Spleen (tissue), 7 donors: ENCODE data around the gene IKZF4.

Experiments used
- POLR2AphosphoS5 ChIP-seq, 3 donors: sonication (generic); formaldehyde crosslinking; IDR thresholded peaks; one replicate each; pipeline ENCODE4 v1.5.1; 2017; ENCODE audit warnings: antibody characterized with exemption in 3 of 3
- TF ChIP-seq, protein P1 (sequence below), 11 experiments: fragments of 200-600 bp in 7 of 11; fragments of 450-650 bp in 4 of 11; sonication (generic) in 4 of 11; IDR thresholded peaks in 8 of 11; conservative IDR thresholded peaks in 3 of 11; 1 replicate in 7 of 11; 2 replicates in 4 of 11; pipeline versions ENCODE4 v1.4.0 to v1.8.0; 2016 to 2021; ENCODE audit warnings: antibody characterized with exemption in 11 of 11, inconsistent platforms in 4 of 11, mild to moderate bottlenecking in 1 of 11
- donor health status: DM: no; HTN: no; CAD: no; lungs with moderate emphysema.
- donor health status: DM: no; HTN: no; CAD: no.
- donor health status: DM: no; HTN: no; CAD: no.

DNA sequence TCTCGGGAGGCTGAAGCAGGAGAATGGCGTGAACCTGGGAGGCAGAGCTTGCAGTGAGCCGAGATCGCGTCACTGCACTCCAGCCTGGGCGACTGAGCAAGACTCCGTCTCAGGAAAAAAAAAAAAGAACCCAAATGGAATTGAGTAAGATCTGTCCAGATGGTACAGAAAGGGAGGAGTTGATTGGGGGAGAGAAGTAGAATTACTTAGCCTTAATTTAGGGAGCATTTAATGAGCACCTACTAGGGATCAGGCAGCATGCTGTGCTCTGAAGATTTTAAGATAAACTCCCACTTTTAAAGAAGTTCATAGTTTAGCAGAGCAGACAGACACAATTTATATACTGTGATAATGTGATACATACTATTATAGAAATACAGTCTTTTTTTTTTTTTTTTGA lies 42.5 kb upstream of the IKZF4 start:
- TF ChIP-seq, protein P1, sequence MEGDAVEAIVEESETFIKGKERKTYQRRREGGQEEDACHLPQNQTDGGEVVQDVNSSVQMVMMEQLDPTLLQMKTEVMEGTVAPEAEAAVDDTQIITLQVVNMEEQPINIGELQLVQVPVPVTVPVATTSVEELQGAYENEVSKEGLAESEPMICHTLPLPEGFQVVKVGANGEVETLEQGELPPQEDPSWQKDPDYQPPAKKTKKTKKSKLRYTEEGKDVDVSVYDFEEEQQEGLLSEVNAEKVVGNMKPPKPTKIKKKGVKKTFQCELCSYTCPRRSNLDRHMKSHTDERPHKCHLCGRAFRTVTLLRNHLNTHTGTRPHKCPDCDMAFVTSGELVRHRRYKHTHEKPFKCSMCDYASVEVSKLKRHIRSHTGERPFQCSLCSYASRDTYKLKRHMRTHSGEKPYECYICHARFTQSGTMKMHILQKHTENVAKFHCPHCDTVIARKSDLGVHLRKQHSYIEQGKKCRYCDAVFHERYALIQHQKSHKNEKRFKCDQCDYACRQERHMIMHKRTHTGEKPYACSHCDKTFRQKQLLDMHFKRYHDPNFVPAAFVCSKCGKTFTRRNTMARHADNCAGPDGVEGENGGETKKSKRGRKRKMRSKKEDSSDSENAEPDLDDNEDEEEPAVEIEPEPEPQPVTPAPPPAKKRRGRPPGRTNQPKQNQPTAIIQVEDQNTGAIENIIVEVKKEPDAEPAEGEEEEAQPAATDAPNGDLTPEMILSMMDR (IDR thresholded peaks at IDR 0.05 in 8 of 11, conservative IDR thresholded peaks at IDR 0.05 in 3 of 11) = no peak
- no peak for TF ChIP-seq POLR2AphosphoS5 (IDR thresholded peaks at IDR 0.05)
